ENCODE measurements around the gene DGKH.

The DGKH gene

DNA sequence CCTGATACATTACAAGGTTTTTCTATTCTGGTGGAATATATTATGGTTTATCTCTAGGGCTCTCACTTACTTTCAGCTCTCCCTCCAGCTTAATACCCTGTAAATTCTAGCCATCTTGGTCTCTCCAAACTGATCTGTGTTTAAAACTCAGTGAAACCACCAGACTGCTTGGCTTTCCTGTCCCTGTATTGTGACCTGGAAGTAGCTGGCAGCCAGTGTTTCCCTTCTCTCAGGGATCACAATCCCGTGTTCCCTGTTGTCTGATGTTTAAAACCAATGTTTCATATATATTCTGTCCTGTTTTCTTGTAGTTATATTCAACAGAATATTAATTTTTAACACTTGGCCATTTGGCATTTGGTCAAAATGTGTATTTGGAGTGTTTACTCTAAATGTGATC is 231.5 kb downstream of the DGKH start:
- no peak for DNase-seq (ENCODE audit: low read depth)

DNA sequence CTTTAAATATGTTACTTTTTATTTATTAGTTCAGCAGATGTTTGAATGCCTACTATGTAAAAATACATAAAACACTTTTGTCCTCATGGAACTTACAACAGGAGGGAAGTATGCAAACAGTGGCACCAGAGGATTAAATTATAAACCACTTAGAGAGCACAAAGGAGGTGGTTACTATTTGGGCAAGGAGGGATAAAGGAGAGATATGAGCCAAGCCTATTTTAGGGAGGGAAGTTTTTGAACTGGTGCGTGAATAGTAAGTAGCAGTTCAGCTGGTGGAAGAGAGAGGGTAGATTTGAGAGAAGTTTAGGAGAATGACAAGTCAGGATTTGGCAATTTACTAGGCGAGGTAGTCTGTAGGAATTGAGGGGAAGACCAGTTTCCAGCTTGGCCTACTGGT is 232.1 kb downstream of the DGKH start:
- DNase-seq (ENCODE audit: low read depth), result no peak

DNA sequence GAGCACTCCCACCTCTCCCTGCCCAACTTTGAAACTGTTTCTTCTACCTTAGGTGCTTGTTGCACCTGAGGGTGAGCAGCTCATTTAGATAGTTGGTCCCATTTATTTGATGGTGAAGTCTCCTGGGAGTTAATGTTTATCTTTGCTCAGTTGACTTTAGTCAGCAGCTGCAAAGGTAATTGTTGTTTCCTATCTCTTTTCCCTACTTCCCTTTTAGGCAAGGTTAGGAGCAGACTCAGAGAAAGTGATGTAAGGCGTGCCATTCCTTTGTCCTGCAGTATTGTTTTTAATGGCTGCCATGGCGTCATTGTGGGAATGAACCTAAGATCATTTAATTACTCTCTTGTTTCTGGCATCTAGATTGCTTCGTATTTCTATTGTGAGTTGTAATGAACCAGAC is 235.1 kb downstream of the DGKH start:
- DNase-seq (ENCODE audit: low read depth), result no peak

- no peak for DNase-seq (ENCODE audit: low read depth)
These were observed 235.6 kb downstream of the DGKH start for GRCh38 chr13:42284068-42284467.

All from activated gamma-delta T cell treated with anti-CD3 and anti-CD28 coated beads, Interleukin-2, amount 50 U/mL, for 16 hours (primary cell).